ENCODE data around the gene PBX1.

The PBX1 gene

GRCh38 chr1:164613176-164613575 lies 54.2 kb downstream of the PBX1 start:
- DNase-seq (ENCODE audit: low spot score in 2 of 2): no peak
- H3K9me3 Mint-ChIP-seq: peaks cover 4% of the 10 kb centered on the region
- H3K27ac Mint-ChIP-seq: no peak overlapping the region
- H3K4me1 Mint-ChIP-seq: no peaks in the 10 kb centered on the region
- ATAC-seq: no peak
- no peak overlapping the region for H3K4me3 Mint-ChIP-seq
- H3K36me3 Mint-ChIP-seq: no peaks in the 10 kb centered on the region

- ATAC-seq (no peak), DNase-seq (ENCODE audit: low spot score in 2 of 2) (no peak)
- Mint-ChIP-seq H3K4me3 (no peak overlapping the region), H3K36me3 (no peaks in the 10 kb centered on the region), H3K27ac (no peak overlapping the region), H3K4me1 (no peaks in the 10 kb centered on the region), H3K9me3 (peaks cover 4% of the 10 kb centered on the region)
Observed at GRCh38 chr1:164614316-164614715, 55.3 kb downstream of the PBX1 start.

- Mint-ChIP-seq H3K4me1 (no peaks in the 10 kb centered on the region), H3K36me3 (no peaks in the 10 kb centered on the region), H3K9me3 (peaks cover 4% of the 10 kb centered on the region), H3K4me3 (no peak overlapping the region), H3K27ac (no peak overlapping the region)
- no peak for ATAC-seq
- DNase-seq (ENCODE audit: low spot score in 2 of 2): no peak
Observed at GRCh38 chr1:164617377-164618201, 58.6 kb downstream of the PBX1 start.

- H3K27ac Mint-ChIP-seq: no peak overlapping the region
- DNase-seq (ENCODE audit: low spot score in 2 of 2): no peak
- H3K9me3 Mint-ChIP-seq: peaks cover 4% of the 10 kb centered on the region
- no peaks in the 10 kb centered on the region for H3K36me3 Mint-ChIP-seq
- no peak for ATAC-seq
- no peaks in the 10 kb centered on the region for H3K4me1 Mint-ChIP-seq
- H3K4me3 Mint-ChIP-seq: no peak overlapping the region
Observed at GRCh38 chr1:164618202-164618564, 59.2 kb downstream of the PBX1 start.

- no peaks in the 10 kb centered on the region for H3K9me3 Mint-ChIP-seq
- DNase-seq (ENCODE audit: low spot score in 2 of 2) (no peak), ATAC-seq (no peak)
- no peaks in the 10 kb centered on the region for H3K4me1 Mint-ChIP-seq
- no peak overlapping the region for H3K27ac Mint-ChIP-seq
- no peak overlapping the region for H3K4me3 Mint-ChIP-seq
- H3K36me3 Mint-ChIP-seq: no peaks in the 10 kb centered on the region
Observed at GRCh38 chr1:164619006-164619784, 60.2 kb downstream of the PBX1 start.

GRCh38 chr1:164622068-164622845 lies 63.3 kb downstream of the PBX1 start:
- no peak overlapping the region for H3K4me3 Mint-ChIP-seq
- no peaks in the 10 kb centered on the region for H3K9me3 Mint-ChIP-seq
- H3K27ac Mint-ChIP-seq: no peak overlapping the region
- no peaks in the 10 kb centered on the region for H3K36me3 Mint-ChIP-seq
- ATAC-seq: no peak
- H3K4me1 Mint-ChIP-seq: no peaks in the 10 kb centered on the region
- no peak for DNase-seq (ENCODE audit: low spot score in 2 of 2)

GRCh38 chr1:164623805-164624204 lies 64.8 kb downstream of the PBX1 start:
- Mint-ChIP-seq H3K36me3 (no peaks in the 10 kb centered on the region), H3K4me1 (no peaks in the 10 kb centered on the region), H3K4me3 (no peak overlapping the region), H3K9me3 (no peaks in the 10 kb centered on the region), H3K27ac (no peak overlapping the region)
- ATAC-seq (no peak), DNase-seq (ENCODE audit: low spot score in 2 of 2) (no peak)

GRCh38 chr1:164624400-164624799 lies 65.4 kb downstream of the PBX1 start:
- DNase-seq (ENCODE audit: low spot score in 2 of 2): no peak
- no peak for ATAC-seq
- no peaks in the 10 kb centered on the region for H3K4me1 Mint-ChIP-seq
- H3K36me3 Mint-ChIP-seq: no peaks in the 10 kb centered on the region
- no peaks in the 10 kb centered on the region for H3K9me3 Mint-ChIP-seq
- no peak overlapping the region for H3K4me3 Mint-ChIP-seq
- no peak overlapping the region for H3K27ac Mint-ChIP-seq

GRCh38 chr1:164625004-164625617 lies 66.1 kb downstream of the PBX1 start:
- no peak overlapping the region for H3K4me3 Mint-ChIP-seq
- no peak overlapping the region for H3K27ac Mint-ChIP-seq
- H3K4me1 Mint-ChIP-seq: no peaks in the 10 kb centered on the region
- H3K9me3 Mint-ChIP-seq: no peaks in the 10 kb centered on the region
- no peak for DNase-seq (ENCODE audit: low spot score in 2 of 2)
- ATAC-seq: no peak
- H3K36me3 Mint-ChIP-seq: no peaks in the 10 kb centered on the region

GRCh38 chr1:164628772-164629171 lies 69.8 kb downstream of the PBX1 start:
- Mint-ChIP-seq H3K9me3 (no peaks in the 10 kb centered on the region), H3K4me3 (no peak overlapping the region), H3K4me1 (no peaks in the 10 kb centered on the region), H3K36me3 (no peaks in the 10 kb centered on the region), H3K27ac (no peak overlapping the region)
- DNase-seq (ENCODE audit: low spot score in 2 of 2): no peak
- no peak for ATAC-seq

GRCh38 chr1:164629971-164630370 lies 71.0 kb downstream of the PBX1 start:
- no peak overlapping the region for H3K4me3 Mint-ChIP-seq
- H3K9me3 Mint-ChIP-seq: no peaks in the 10 kb centered on the region
- H3K36me3 Mint-ChIP-seq: no peaks in the 10 kb centered on the region
- no peak overlapping the region for H3K27ac Mint-ChIP-seq
- ATAC-seq: no peak
- no peaks in the 10 kb centered on the region for H3K4me1 Mint-ChIP-seq
- no peak for DNase-seq (ENCODE audit: low spot score in 2 of 2)

GRCh38 chr1:164630626-164631396 lies 71.8 kb downstream of the PBX1 start:
- no peak for ATAC-seq
- Mint-ChIP-seq H3K27ac (no peak overlapping the region), H3K4me1 (no peaks in the 10 kb centered on the region), H3K9me3 (no peaks in the 10 kb centered on the region), H3K4me3 (no peak overlapping the region), H3K36me3 (no peaks in the 10 kb centered on the region)
- DNase-seq (ENCODE audit: low spot score in 2 of 2): no peak

GRCh38 chr1:164631751-164632150 lies 72.8 kb downstream of the PBX1 start:
- Mint-ChIP-seq H3K4me3 (no peak overlapping the region), H3K9me3 (no peaks in the 10 kb centered on the region), H3K4me1 (no peaks in the 10 kb centered on the region), H3K27ac (no peak overlapping the region), H3K36me3 (no peaks in the 10 kb centered on the region)
- no peak for DNase-seq (ENCODE audit: low spot score in 2 of 2)
- ATAC-seq: no peak

- Mint-ChIP-seq H3K36me3 (no peaks in the 10 kb centered on the region), H3K9me3 (no peaks in the 10 kb centered on the region), H3K4me1 (no peaks in the 10 kb centered on the region), H3K4me3 (no peak overlapping the region), H3K27ac (no peak overlapping the region)
- no peak for ATAC-seq
- no peak for DNase-seq (ENCODE audit: low spot score in 2 of 2)
Observed at GRCh38 chr1:164633997-164634396, 75.0 kb downstream of the PBX1 start.

Data from stimulated activated effector memory CD8-positive, alpha-beta T cell treated with anti-CD3 and anti-CD28 coated beads, Interleukin-12 subunit alpha, Interleukin-12 subunit beta, amount 100 ng/mL, for 72 hours (primary cell).